Suprapubic skin (tissue), 3 donors: ENCODE data around the gene SLC13A1.

ENCODE experiments used
- CTCF ChIP-seq, 2 donors: fragments of 200-600 bp in 1 of 2; fragments of 450-650 bp in 1 of 2; sonication (generic) in 1 of 2; IDR thresholded peaks; one replicate each; pipeline ENCODE4 v1.5.1; 2016 to 2019; ENCODE audit warnings: antibody characterized with exemption in 2 of 2, mild to moderate bottlenecking in 1 of 2, moderate library complexity in 1 of 2
- POLR2AphosphoS5 ChIP-seq, 3 donors: sonication (generic); formaldehyde crosslinking; IDR thresholded peaks; one replicate each; pipeline ENCODE4 v1.6.1; 2017; ENCODE audit warnings: antibody characterized with exemption in 3 of 3

DNA sequence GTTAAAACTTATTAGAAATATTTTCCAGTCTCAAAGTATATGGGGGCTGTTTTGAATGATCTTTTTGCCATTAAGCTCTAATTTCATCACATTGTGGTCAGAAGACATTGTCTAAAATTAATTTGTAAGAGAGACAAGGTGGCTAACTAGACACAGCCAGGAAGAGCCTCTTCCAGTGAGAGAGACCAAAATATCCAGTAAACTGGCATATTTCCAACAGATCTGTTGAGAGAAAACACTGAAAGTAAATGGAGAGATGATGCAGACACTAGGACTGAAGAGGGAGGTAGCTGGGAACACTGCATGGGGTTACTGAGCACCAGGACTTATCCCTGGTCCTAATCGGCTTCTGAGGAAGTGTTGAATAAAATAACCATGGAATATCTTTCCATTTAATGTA lies 102.8 kb downstream of the SLC13A1 start:
- TF ChIP-seq POLR2AphosphoS5 (IDR thresholded peaks at IDR 0.05) (no peak), CTCF (IDR thresholded peaks at IDR 0.05) (no peak)
